Jurkat, Clone E6-1 (cell line): ENCODE measurements around the gene DRD4. TPM values are rescaled to one million over a fixed set of nuclear protein-coding genes. Genes with fewer than 3 reads are reported as not detected.

ENCODE experiments used
- DNase-seq: peaks from one replicate; pipeline ENCODE4 v3.0.0-alpha.2; 2011; ENCODE audit warnings: low read depth, low spot score
- H3K4me3 ChIP-seq: 2 replicates; pipeline ENCODE4 v1.5.1; 2011; ENCODE audit warnings: mild to moderate bottlenecking, low read length, control low read depth, moderate library complexity
- polyA plus RNA-seq: library from polyadenylated mRNA; unstranded; fragments of >200 nt; gene quantifications from one replicate; pipeline ENCODE4 v1.2.1, GENCODE V29; 2012; ENCODE audit warnings: missing spikeins; ENCODE audit not compliant: insufficient read length, insufficient read depth

The DRD4 gene
- not detected for polyA plus RNA-seq

- no peak for DNase-seq
- no peak within 1 kb of the TSS for H3K4me3 ChIP-seq
Measured at GRCh38 chr11:636511-637332, at the start of gene DRD4. TSS of gene DRD4 (plus strand) at chr11:637269. CDS start at chr11:637305, 36 bp downstream.

- no peak overlapping the region for H3K4me3 ChIP-seq
- DNase-seq = no peak
Measured at GRCh38 chr11:587546-587945, 49.5 kb upstream of the DRD4 start.

DNA sequence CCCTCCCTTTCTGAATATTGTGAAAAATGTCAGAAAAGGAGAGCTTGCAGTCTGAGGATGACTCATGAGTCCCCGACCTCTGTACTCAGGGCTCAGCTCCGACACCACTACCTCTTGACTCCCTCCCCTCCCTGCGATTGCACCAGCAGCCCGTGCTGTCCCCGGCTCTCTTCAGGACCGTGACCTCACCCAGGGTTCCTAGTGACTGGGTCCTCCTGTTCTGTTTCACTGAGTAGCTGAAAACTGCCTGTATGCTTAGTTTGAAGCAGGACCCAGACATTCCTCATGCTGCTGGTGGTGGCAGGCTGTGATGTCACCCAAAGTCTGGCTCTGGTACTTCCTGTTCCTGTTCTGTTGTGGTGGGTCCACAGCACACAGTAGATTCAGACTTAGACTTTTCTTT is 49.1 kb upstream of the DRD4 start:
- DNase-seq = no peak
- no peak overlapping the region for H3K4me3 ChIP-seq

- DNase-seq = no peak
- no peak overlapping the region for H3K4me3 ChIP-seq
Measured at GRCh38 chr11:589798-590197, 47.3 kb upstream of the DRD4 start.

DNA sequence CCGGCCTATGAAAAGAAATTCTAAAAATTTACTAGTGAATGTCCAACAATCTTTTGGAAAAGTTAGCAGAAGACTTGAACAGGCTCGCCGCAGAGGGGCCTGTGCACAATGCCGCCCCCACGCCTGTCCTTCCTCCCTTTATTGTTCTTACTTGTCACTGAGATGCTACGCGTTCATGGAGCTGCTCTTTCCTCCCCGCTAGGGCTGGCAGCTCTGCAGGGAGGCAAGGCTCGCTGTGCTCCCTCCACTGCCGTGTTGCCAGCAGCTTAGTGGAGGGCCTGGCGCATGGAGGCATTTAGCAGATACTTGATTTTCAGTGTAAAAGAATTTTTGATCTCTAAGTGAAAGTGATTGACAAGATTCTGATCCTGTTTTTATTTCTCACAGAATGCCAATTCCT is 46.1 kb upstream of the DRD4 start:
- DNase-seq = no peak
- H3K4me3 ChIP-seq = no peak overlapping the region

DNA sequence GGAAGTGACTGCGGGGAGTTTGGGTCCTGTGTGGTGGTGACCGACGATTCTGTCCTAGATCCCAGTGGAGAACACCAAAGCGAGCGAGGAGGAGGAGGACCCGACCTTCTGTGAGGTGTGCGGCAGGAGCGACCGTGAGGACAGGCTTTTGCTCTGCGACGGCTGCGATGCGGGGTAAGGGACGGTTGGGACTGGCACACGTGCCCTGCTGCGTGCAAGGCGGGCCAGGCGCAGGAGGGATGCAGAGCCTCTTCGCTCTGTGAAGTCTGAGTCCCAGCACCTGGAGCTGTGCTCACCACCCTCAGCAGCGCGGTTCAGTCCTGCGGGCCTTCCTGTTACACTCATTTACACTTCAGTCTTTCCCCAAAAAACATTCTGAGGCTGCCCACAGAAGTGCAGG is 44.6 kb upstream of the DRD4 start:
- H3K4me3 ChIP-seq = no peak overlapping the region
- DNase-seq = no peak

DNA sequence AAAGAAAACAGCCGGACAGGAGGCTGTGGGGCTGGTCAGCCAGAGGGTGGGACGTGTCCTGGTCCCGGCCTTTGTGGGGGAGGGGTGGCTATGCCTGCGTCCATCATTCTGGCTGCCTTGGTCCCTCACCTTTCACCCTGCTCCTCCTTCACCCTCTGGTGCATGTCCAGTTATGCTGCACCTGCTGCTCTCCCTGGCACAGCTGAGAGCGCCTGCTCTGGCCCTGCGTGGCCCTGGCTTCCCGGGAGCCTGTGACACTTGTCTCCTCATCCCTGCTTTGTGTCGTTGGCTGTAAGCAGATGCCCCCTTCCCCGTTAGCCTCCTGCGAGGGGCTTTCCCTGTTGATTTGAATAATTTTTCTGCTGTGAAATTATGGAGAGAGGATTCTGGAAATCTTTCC is 44.2 kb upstream of the DRD4 start:
- no peak overlapping the region for H3K4me3 ChIP-seq
- no peak for DNase-seq

DNA sequence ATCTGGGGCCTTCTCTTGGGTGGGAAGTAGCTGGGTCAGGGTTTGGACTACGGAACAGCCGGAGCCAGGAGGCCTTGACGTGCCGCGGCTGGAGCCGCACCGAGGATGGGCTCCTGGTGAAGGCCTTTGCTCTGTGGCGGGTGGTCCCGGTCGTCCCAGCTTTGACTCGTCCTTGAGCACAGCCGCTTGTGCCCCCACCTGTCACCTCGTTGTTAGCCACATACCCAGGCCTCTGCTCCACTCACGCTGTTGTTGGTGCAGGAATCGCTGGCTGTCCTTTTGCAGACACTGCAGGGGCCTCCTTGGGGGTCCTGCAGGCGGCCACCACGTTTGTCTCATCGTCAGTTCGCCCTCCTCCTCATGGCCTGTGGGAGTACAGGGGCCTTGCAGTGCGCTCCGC is 43.7 kb upstream of the DRD4 start:
- no peak for DNase-seq
- H3K4me3 ChIP-seq = no peak overlapping the region

- H3K4me3 ChIP-seq = no peak overlapping the region
- no peak for DNase-seq
Measured at GRCh38 chr11:595400-595799, 41.7 kb upstream of the DRD4 start.

GRCh38 chr11:596374-596773 is 40.7 kb upstream of the DRD4 start:
- no peak overlapping the region for H3K4me3 ChIP-seq
- no peak for DNase-seq

- no peak overlapping the region for H3K4me3 ChIP-seq
- DNase-seq = no peak
Measured at GRCh38 chr11:597166-597725, 39.8 kb upstream of the DRD4 start.

GRCh38 chr11:598005-598680 is 38.9 kb upstream of the DRD4 start:
- no peak for DNase-seq
- no peak overlapping the region for H3K4me3 ChIP-seq

DNA sequence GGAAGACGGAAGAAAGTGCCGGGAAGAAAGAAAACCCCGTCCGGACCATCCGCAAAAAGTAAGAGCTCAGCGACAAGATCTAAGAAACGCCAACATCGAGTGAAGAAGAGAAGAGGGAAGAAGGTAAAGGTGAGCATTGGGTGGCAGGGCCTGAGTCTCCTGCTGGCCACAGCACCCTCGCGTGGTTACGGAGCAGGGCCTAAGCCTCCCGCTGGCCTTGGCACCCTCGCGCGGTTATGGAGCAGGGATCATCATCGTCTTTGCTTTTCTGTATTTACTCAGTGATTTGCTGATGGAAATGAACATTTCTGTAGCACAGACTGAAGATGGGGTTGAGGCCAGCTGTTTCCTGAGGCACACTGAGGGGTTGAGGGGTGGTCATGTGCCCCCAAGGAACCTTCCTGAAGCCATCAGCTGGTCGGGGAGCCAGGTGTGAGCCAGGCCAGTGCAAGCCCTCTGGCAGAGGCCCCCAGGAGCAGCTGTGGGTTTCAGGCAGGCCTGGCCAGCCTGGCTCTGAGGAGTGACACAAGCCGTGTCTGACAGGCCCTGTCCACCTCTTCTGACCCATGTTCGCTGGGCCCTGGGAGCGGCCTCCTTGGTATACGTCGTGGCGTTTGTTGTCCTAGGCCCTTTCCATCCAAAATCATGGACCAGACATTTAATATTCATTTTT is 35.4 kb upstream of the DRD4 start:
- H3K4me3 ChIP-seq = no peak overlapping the region
- no peak for DNase-seq

DNA sequence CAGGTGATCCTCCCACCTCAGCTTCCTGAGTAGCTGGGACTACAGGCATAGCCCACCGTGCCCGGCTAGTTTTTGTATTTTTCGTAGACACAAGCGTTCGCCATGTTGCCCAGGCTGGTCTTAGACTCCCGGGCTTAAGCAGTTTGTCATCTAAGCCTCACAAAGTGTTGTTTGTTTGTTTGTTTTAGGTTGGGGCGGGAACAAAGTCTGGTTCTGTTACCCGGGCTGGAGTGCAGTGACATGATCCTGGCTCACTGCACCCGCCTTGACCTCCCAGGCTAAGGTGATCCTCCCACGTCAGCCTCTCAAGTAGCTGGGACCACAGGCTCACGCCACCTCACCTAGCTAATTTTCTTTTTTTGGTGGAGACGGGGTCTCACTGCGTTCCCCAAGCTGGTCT is 33.9 kb upstream of the DRD4 start:
- H3K4me3 ChIP-seq = no peak overlapping the region
- no peak for DNase-seq

- no peak for DNase-seq
- H3K4me3 ChIP-seq = no peak overlapping the region
Measured at GRCh38 chr11:605286-606129, 31.6 kb upstream of the DRD4 start.

DNA sequence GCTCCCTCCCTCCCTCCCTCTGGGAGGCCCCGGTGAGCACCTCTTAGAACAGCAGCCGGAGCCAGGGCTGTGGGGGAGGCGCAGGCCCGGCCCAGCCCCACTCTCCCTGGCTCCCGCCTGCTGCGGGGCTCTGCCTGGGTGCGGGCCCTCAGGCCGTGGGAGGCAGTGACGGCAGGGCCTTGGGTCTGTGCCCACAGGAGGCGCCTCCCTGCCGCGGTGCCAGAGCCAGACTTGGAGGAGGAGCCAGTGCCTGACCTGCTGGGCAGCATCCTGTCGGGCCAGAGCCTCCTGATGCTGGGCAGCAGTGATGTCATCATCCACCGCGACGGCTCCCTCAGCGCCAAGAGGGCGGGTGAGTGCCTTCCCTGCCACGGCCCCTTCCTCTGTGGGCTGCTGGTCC is 30.8 kb upstream of the DRD4 start:
- H3K4me3 ChIP-seq = no peak overlapping the region
- no peak for DNase-seq

GRCh38 chr11:607020-607780 is 29.9 kb upstream of the DRD4 start:
- no peak for DNase-seq
- no peak overlapping the region for H3K4me3 ChIP-seq

DNA sequence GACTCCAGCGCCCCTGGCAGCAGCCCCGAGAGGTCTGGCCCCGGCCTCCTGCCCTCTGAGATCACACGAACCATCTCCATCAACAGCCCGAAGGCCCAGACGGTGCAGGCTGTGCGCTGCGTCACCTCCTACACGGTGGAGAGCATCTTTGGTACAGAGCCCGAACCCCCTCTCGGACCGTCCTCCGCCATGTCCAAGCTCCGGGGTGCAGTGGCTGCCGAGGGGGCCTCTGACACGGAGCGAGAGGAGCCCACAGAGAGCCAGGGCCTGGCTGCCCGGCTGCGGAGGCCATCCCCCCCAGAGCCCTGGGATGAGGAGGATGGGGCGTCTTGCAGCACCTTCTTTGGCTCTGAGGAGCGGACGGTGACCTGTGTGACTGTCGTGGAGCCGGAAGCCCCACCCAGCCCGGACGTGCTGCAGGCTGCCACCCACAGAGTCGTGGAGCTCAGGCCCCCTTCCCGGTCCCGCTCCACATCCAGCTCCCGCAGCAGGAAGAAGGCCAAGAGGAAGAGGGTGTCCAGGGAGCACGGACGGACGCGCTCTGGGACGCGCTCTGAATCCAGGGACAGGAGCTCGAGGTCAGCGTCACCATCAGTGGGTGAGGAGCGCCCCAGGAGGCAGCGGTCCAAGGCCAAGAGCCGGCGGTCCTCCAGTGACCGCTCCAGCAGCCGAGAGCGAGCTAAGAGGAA is 29.0 kb upstream of the DRD4 start:
- no peak overlapping the region for H3K4me3 ChIP-seq
- no peak for DNase-seq
